Measurements from ENCODE around the gene MAPK8IP1.
A peak's percentile ranks its signal among the peaks of the same experiment; 100 is the strongest.

Gene MAPK8IP1

GRCh38 chr11:45934580-45935318, 49.3 kb downstream of the MAPK8IP1 start:
- H3K4me3 Mint-ChIP-seq = peak overlapping the region; percentile 25 to 61
- peaks cover 32 to 45% of the 10 kb centered on the region in 2 donors for H3K36me3 Mint-ChIP-seq
- ATAC-seq (replicated peaks) (no peak), DNase-seq (no peak)
- H3K27me3 Mint-ChIP-seq = no peaks in the 10 kb centered on the region
- peak overlapping the region; percentile 93 for H3K27ac Mint-ChIP-seq
- peaks cover 67 to 90% of the 10 kb centered on the region in 2 donors for H3K4me1 Mint-ChIP-seq
- H3K9me3 Mint-ChIP-seq = no peaks in the 10 kb centered on the region

GRCh38 chr11:45935349-45936064, 50.1 kb downstream of the MAPK8IP1 start:
- peak; percentile 65 to 66 for ATAC-seq (replicated peaks)
- H3K4me1 Mint-ChIP-seq = peaks cover 60 to 84% of the 10 kb centered on the region in 2 donors
- peak overlapping the region in 1 of 2 donors; percentile 63 for H3K4me3 Mint-ChIP-seq

GRCh38 chr11:45936511-45937054, 51.1 kb downstream of the MAPK8IP1 start:
- H3K27me3 Mint-ChIP-seq = no peaks in the 10 kb centered on the region
- H3K4me3 Mint-ChIP-seq = peak overlapping the region; percentile 39 to 41
- peaks cover 24 to 39% of the 10 kb centered on the region in 2 donors for H3K36me3 Mint-ChIP-seq
- peak overlapping the region; percentile 85 for H3K27ac Mint-ChIP-seq
- peaks cover 51 to 74% of the 10 kb centered on the region in 2 donors for H3K4me1 Mint-ChIP-seq
- no peak for ATAC-seq (replicated peaks)
- DNase-seq = no peak
- no peaks in the 10 kb centered on the region for H3K9me3 Mint-ChIP-seq

More at GRCh38 chr11:45935349-45936064, 50.1 kb downstream of the MAPK8IP1 start:
- Mint-ChIP-seq H3K27me3 (no peaks in the 10 kb centered on the region), H3K9me3 (no peaks in the 10 kb centered on the region), H3K27ac (peak overlapping the region; percentile 93), H3K36me3 (peaks cover 28 to 40% of the 10 kb centered on the region in 2 donors)
- peak; percentile 58 for DNase-seq

- H3K27me3 Mint-ChIP-seq = no peaks in the 10 kb centered on the region
- no peak overlapping the region for H3K27ac Mint-ChIP-seq
- peaks cover 15 to 35% of the 10 kb centered on the region in 2 donors for H3K36me3 Mint-ChIP-seq
- no peak overlapping the region for H3K4me3 Mint-ChIP-seq
- peaks cover 44 to 77% of the 10 kb centered on the region in 2 donors for H3K4me1 Mint-ChIP-seq
- ATAC-seq (replicated peaks) (no peak), DNase-seq (no peak)
- no peaks in the 10 kb centered on the region for H3K9me3 Mint-ChIP-seq
Observed at GRCh38 chr11:45937916-45938315, 52.5 kb downstream of the MAPK8IP1 start.

GRCh38 chr11:45939836-45940235, 54.4 kb downstream of the MAPK8IP1 start:
- peaks cover 6 to 26% of the 10 kb centered on the region in 2 donors for H3K36me3 Mint-ChIP-seq
- H3K4me3 Mint-ChIP-seq = no peak overlapping the region
- H3K27me3 Mint-ChIP-seq = no peaks in the 10 kb centered on the region
- peaks cover 27 to 58% of the 10 kb centered on the region in 2 donors for H3K4me1 Mint-ChIP-seq
- ATAC-seq (replicated peaks) (no peak), DNase-seq (no peak)
- no peak overlapping the region for H3K27ac Mint-ChIP-seq
- H3K9me3 Mint-ChIP-seq = no peaks in the 10 kb centered on the region

GRCh38 chr11:45941285-45941684, 55.8 kb downstream of the MAPK8IP1 start:
- H3K27me3 Mint-ChIP-seq = no peaks in the 10 kb centered on the region
- no peak for DNase-seq
- no peak for ATAC-seq (replicated peaks)
- peaks cover 22 to 51% of the 10 kb centered on the region in 2 donors for H3K4me1 Mint-ChIP-seq
- peaks cover 18 to 36% of the 10 kb centered on the region in 2 donors for H3K36me3 Mint-ChIP-seq
- H3K27ac Mint-ChIP-seq = no peak overlapping the region
- no peak overlapping the region for H3K4me3 Mint-ChIP-seq
- no peaks in the 10 kb centered on the region for H3K9me3 Mint-ChIP-seq

- Mint-ChIP-seq H3K4me3 (no peak overlapping the region), H3K4me1 (peaks cover 17 to 44% of the 10 kb centered on the region in 2 donors), H3K36me3 (peaks cover 13 to 32% of the 10 kb centered on the region in 2 donors), H3K9me3 (no peaks in the 10 kb centered on the region), H3K27ac (no peak overlapping the region), H3K27me3 (no peaks in the 10 kb centered on the region)
- DNase-seq = no peak
- ATAC-seq (replicated peaks) = no peak
Observed at GRCh38 chr11:45942381-45942780, 56.9 kb downstream of the MAPK8IP1 start.

GRCh38 chr11:45945397-45945999, 60.0 kb downstream of the MAPK8IP1 start:
- H3K4me1 Mint-ChIP-seq = peaks cover 7 to 20% of the 10 kb centered on the region in 2 donors
- no peaks in the 10 kb centered on the region for H3K9me3 Mint-ChIP-seq
- H3K27ac Mint-ChIP-seq = peak overlapping the region; percentile 38
- H3K27me3 Mint-ChIP-seq = no peaks in the 10 kb centered on the region
- H3K4me3 Mint-ChIP-seq = no peak overlapping the region
- H3K36me3 Mint-ChIP-seq = peaks cover 15 to 50% of the 10 kb centered on the region in 2 donors
- no peak for DNase-seq
- ATAC-seq (replicated peaks) = no peak

- peaks cover 21 to 38% of the 10 kb centered on the region in 2 donors for H3K36me3 Mint-ChIP-seq
- no peak overlapping the region for H3K4me3 Mint-ChIP-seq
- peaks cover 4 to 8% of the 10 kb centered on the region in 2 donors for H3K4me1 Mint-ChIP-seq
- DNase-seq (no peak), ATAC-seq (replicated peaks) (no peak)
- H3K27ac Mint-ChIP-seq = no peak overlapping the region
- no peaks in the 10 kb centered on the region for H3K27me3 Mint-ChIP-seq
- no peaks in the 10 kb centered on the region for H3K9me3 Mint-ChIP-seq
Observed at GRCh38 chr11:45947885-45948284, 62.4 kb downstream of the MAPK8IP1 start.

- Mint-ChIP-seq H3K4me3 (no peak overlapping the region), H3K36me3 (peaks cover 21 to 38% of the 10 kb centered on the region in 2 donors), H3K4me1 (peaks cover 4 to 8% of the 10 kb centered on the region in 2 donors), H3K27ac (no peak overlapping the region), H3K27me3 (no peaks in the 10 kb centered on the region), H3K9me3 (no peaks in the 10 kb centered on the region)
- DNase-seq (no peak), ATAC-seq (replicated peaks) (no peak)
Observed at GRCh38 chr11:45948356-45948755, 62.9 kb downstream of the MAPK8IP1 start.

GRCh38 chr11:45949992-45950407, 64.5 kb downstream of the MAPK8IP1 start:
- H3K4me3 Mint-ChIP-seq = no peak overlapping the region
- H3K27ac Mint-ChIP-seq = no peak overlapping the region
- H3K27me3 Mint-ChIP-seq = no peaks in the 10 kb centered on the region
- H3K9me3 Mint-ChIP-seq = no peaks in the 10 kb centered on the region
- peaks cover 4 to 8% of the 10 kb centered on the region in 2 donors for H3K4me1 Mint-ChIP-seq
- H3K36me3 Mint-ChIP-seq = peaks cover 20 to 34% of the 10 kb centered on the region in 2 donors
- no peak for ATAC-seq (replicated peaks)
- DNase-seq = no peak

All from stimulated activated naive B cell treated with anti-CD40 and anti-IgM and Interleukin-4, amounts not matched to agents 10 μg/mL and 1 μg/mL and 100 μg/mL, for 72 hours (primary cell).